K562 (cell line): ENCODE data around the gene OR5B21. TPM values are rescaled to one million over a fixed set of nuclear protein-coding genes. Genes with fewer than 3 reads are reported as not detected.

ENCODE experiments used
- ATAC-seq: fragments of 200-7000 bp; cut with Tn5 transposase; 3 replicates; pipeline ENCODE4 v1.9.1; 2020; ENCODE audit warnings: moderate library complexity
- BruUV-seq: library from RNA; stranded (reverse); fragments of 400-500 nt; replicated peaks from 2 replicates; lab custom pipeline; 2021; lab: Mats Ljungman, UMichigan
- CTCF ChIA-PET: fragments of 300-600 bp; formaldehyde crosslinking; extraction: SDS; loops from one replicate; lab custom pipeline; 2021; ENCODE audit warnings: low intra/inter-chr PET ratio; lab: Yijun Ruan, JAX
- POLR2A ChIA-PET: fragments of 300-600, 350-650 bp; sonication (Branson Sonifier 250); formaldehyde crosslinking; extraction: SDS; loops from one replicate; lab custom pipeline; 2021; ENCODE audit warnings: antibody characterized with exemption, inconsistent platforms; lab: Yijun Ruan, JAX
- DNase-seq, 4 experiments: peaks; one replicate each; pipeline versions ENCODE4 v3.0.0 to v3.0.0-alpha.2; 2011 to 2018; ENCODE audit warnings: low spot score in 3 of 4, mixed read lengths in 3 of 4; ENCODE audit errors: extremely low read depth in 1 of 4
- FAIRE-seq: peaks from 2 replicates; lab custom pipeline; 2011; peaks lifted over from hg19 to GRCh38; lab: Jason Lieb, UNC
- H2AFZ ChIP-seq: 2 replicates; pipeline ENCODE4 v1.6.0; 2011; ENCODE audit warnings: low read depth, low read length, control low read depth, inconsistent platforms
- H3K27ac ChIP-seq: fragments of 200-600 bp; 3 replicates; pipeline ENCODE4 v1.8.0; 2011; ENCODE audit warnings: low read depth, mild to moderate bottlenecking, control low read depth, inconsistent platforms, low read length, moderate library complexity, mixed read lengths; ENCODE audit errors: extremely low read depth
- H3K27me3 ChIP-seq, 2 experiments: fragments of 300-600 bp in 1 of 2; 2 replicates in 1 of 2; 3 replicates in 1 of 2; pipeline versions ENCODE4 v1.6.0 to v1.8.0; 2011; ENCODE audit warnings: inconsistent platforms in 2 of 2, low read length in 2 of 2, mild to moderate bottlenecking in 1 of 2, mixed read lengths in 1 of 2, moderate library complexity in 1 of 2; ENCODE audit not compliant: control insufficient read depth in 2 of 2, insufficient read depth in 2 of 2
- H3K36me3 ChIP-seq: fragments of 300-600 bp; 3 replicates; pipeline ENCODE4 v1.8.0; 2011; ENCODE audit warnings: mild to moderate bottlenecking, low read length, inconsistent platforms; ENCODE audit not compliant: control insufficient read depth, insufficient read depth
- H3K4me1 ChIP-seq, 2 experiments: fragments of 200-600 bp in 1 of 2; replicated peaks in 1 of 2; 2 replicates in 1 of 2; 3 replicates in 1 of 2; pipeline versions ENCODE4 v1.5.1 to v1.8.0; 2011; ENCODE audit warnings: inconsistent platforms in 2 of 2, low read length in 2 of 2, mild to moderate bottlenecking in 1 of 2, mixed read lengths in 1 of 2, moderate library complexity in 1 of 2; ENCODE audit not compliant: control insufficient read depth in 2 of 2, insufficient read depth in 2 of 2
- H3K4me2 ChIP-seq: 2 replicates; pipeline ENCODE4 v1.6.1; 2011; ENCODE audit warnings: low read length, control low read depth, inconsistent platforms, mixed read lengths; ENCODE audit not compliant: insufficient read depth
- H3K4me3 ChIP-seq: fragments of 200-600 bp; sonication (generic), shearing (Covaris generic); 2 replicates; pipeline ENCODE4 v1.5.1; 2016; ENCODE audit warnings: control low read depth, inconsistent platforms
- H3K79me2 ChIP-seq: fragments of 200-600 bp; 3 replicates; pipeline ENCODE4 v1.8.0; 2011; ENCODE audit warnings: low read length, inconsistent platforms; ENCODE audit not compliant: control insufficient read depth, insufficient read depth
- H3K9ac ChIP-seq, 2 experiments: 2 replicates each; pipeline versions ENCODE4 v1.6.0 to v1.6.1; 2011; ENCODE audit warnings: low read depth in 2 of 2, low read length in 2 of 2, control low read depth in 1 of 2, inconsistent platforms in 1 of 2, mild to moderate bottlenecking in 1 of 2, mixed read lengths in 1 of 2; ENCODE audit not compliant: insufficient read depth in 1 of 2
- H3K9me1 ChIP-seq: one replicate; pipeline ENCODE4 v1.6.0; 2011; ENCODE audit warnings: inconsistent platforms, mild to moderate bottlenecking, low read length, moderate library complexity; ENCODE audit not compliant: control insufficient read depth, insufficient read depth
- H3K9me3 ChIP-seq: replicated peaks from 2 replicates; pipeline ENCODE4 v1.5.1; 2011; ENCODE audit warnings: low read depth, low read length, inconsistent platforms; ENCODE audit not compliant: control insufficient read depth, insufficient read depth
- H4K20me1 ChIP-seq: replicated peaks from 2 replicates; pipeline ENCODE4 v1.6.1; 2011; ENCODE audit warnings: low read length, inconsistent platforms, mixed read lengths; ENCODE audit not compliant: control insufficient read depth, insufficient read depth
- HIVEP1 ChIP-seq: fragments of 250-450 bp; sonication (Bioruptor Pico); IDR thresholded peaks from 2 replicates; pipeline ENCODE4 v1.4.0; 2020; ENCODE audit warnings: mild to moderate bottlenecking
- IFI16 ChIP-seq: fragments of 250-450 bp; sonication (Bioruptor Pico); IDR thresholded peaks from 2 replicates; pipeline ENCODE4 v2.1.2; 2022; ENCODE audit warnings: mild to moderate bottlenecking, inconsistent platforms
- LARP7 ChIP-seq: fragments of 450-650 bp; IDR thresholded peaks from 2 replicates; pipeline ENCODE4 v1.6.1; 2016
- NCOA1 ChIP-seq: fragments of 450-650 bp; IDR thresholded peaks from 2 replicates; pipeline ENCODE4 v1.6.1; 2016; ENCODE audit warnings: low read depth
- NFIC ChIP-seq: fragments of 450-650 bp; IDR thresholded peaks from 2 replicates; pipeline ENCODE4 v1.6.1; 2017; ENCODE audit warnings: mild to moderate bottlenecking, inconsistent platforms
- NRF1 ChIP-seq, 2 experiments: fragments of 450-650 bp; IDR thresholded peaks in 1 of 2; conservative IDR thresholded peaks in 1 of 2; 2 replicates each; pipeline ENCODE4 v1.6.1; 2014; ENCODE audit warnings: mild to moderate bottlenecking in 2 of 2
- RAD21 ChIP-seq, 2 experiments: fragments of 250-450 bp in 1 of 2; fragments of 450-650 bp in 1 of 2; sonication (Bioruptor Pico) in 1 of 2; formaldehyde crosslinking in 1 of 2; IDR thresholded peaks in 1 of 2; conservative IDR thresholded peaks in 1 of 2; 2 replicates each; pipeline versions ENCODE4 v1.4.0 to v1.8.0; 2020 to 2022; ENCODE audit warnings: mild to moderate bottlenecking in 2 of 2, moderate library complexity in 1 of 2
- RB1 ChIP-seq: fragments of 450-650 bp; IDR thresholded peaks from 2 replicates; pipeline ENCODE4 v1.6.1; 2017; ENCODE audit warnings: low read depth, mild to moderate bottlenecking
- RCOR1 ChIP-seq, 2 experiments: IDR thresholded peaks; 2 replicates each; pipeline ENCODE4 v1.6.1; 2012; ENCODE audit warnings: low read depth in 2 of 2, low read length in 2 of 2, borderline replicate concordance in 1 of 2, improper control_type of control experiment in 1 of 2
- SMC3 ChIP-seq: conservative IDR thresholded peaks from 2 replicates; pipeline ENCODE4 v1.6.1; 2011; ENCODE audit warnings: low read depth, low read length, improper control_type of control experiment; ENCODE audit not compliant: insufficient read depth
- SRF ChIP-seq, 2 experiments: fragments of 250-450, 450-650 bp in 1 of 2; sonication (Bioruptor Pico) in 1 of 2; sonication (generic) in 1 of 2; formaldehyde crosslinking; IDR thresholded peaks; 2 replicates each; pipeline versions ENCODE4 v1.5.0 to v1.5.1; 2020 to 2022; ENCODE audit warnings: mild to moderate bottlenecking in 1 of 2, missing genetic modification reagents in 1 of 2
- STAG1 ChIP-seq: sonication (generic); formaldehyde crosslinking; IDR thresholded peaks from 2 replicates; pipeline ENCODE4 v1.5.0; 2020; ENCODE audit warnings: missing genetic modification reagents, borderline replicate concordance
- XRCC3 ChIP-seq: fragments of 450-650 bp; IDR thresholded peaks from 2 replicates; pipeline ENCODE4 v1.6.1; 2017; ENCODE audit warnings: mild to moderate bottlenecking, moderate library complexity
- ZKSCAN3 ChIP-seq: fragments of 250-450 bp; sonication (Bioruptor Pico); IDR thresholded peaks from 2 replicates; pipeline ENCODE4 v1.4.0; 2020
- ZNF511 ChIP-seq: sonication (generic); formaldehyde crosslinking; IDR thresholded peaks from 2 replicates; pipeline ENCODE4 v1.8.0; 2022; ENCODE audit warnings: mild to moderate bottlenecking, missing genetic modification reagents
- WGBS: fragments of 100-300 bp; shearing (Covaris generic); methylation state at CpG from one replicate; pipeline ENCODE4 v1.1.6; 2016; ENCODE audit warnings: low coverage, mixed read lengths; ENCODE audit not compliant: insufficient coverage; ENCODE audit errors: missing lambda C conversion rate; 5-methylcytosine and 5-hydroxymethylcytosine counted together
- in situ Hi-C: fragments of 300-500 bp; cut with MboI; formaldehyde crosslinking; loops from 4 replicates; pipeline ENCODE4 v1.15.0; 2018; ENCODE audit warnings: inconsistent platforms, mixed read lengths
- intact Hi-C: fragments of 100-400 bp; cut with micrococcal nuclease; formaldehyde crosslinking; loops from 2 replicates; pipeline ENCODE4 v1.14.2; 2022
- polyA plus RNA-seq, 8 experiments: library from polyadenylated mRNA; depleted of rRNA in 4 of 8; stranded (reverse) in 5 of 8; unstranded in 3 of 8; fragments of >200 nt; fragmentation: Nextera tagmentation in 2 of 8; fragmentation: Illumina TruSeq in 1 of 8; extraction: Ambion mirVana in 2 of 8; extraction: Trizol in 1 of 8; gene quantifications; 2 replicates each; pipeline versions ENCODE4 v1.2.1 to v1.2.3, GENCODE V29; 2011 to 2014; ENCODE audit warnings: inconsistent platforms in 1 of 8, missing spikeins in 1 of 8
- total RNA-seq, 7 experiments: library from RNA; depleted of rRNA in 6 of 7; stranded (reverse); fragments of >200 nt in 6 of 7; fragmentation: Illumina TruSeq in 2 of 7; extraction: Trizol in 2 of 7; gene quantifications; 2 replicates each; pipeline versions ENCODE4 v1.2.1 to v1.2.3, GENCODE V29; 2011 to 2021; ENCODE audit warnings: low replicate concordance in 1 of 7
- TF ChIP-seq, protein P1 (sequence below): IDR thresholded peaks from 2 replicates; pipeline ENCODE4 v1.6.1; 2011; ENCODE audit warnings: borderline replicate concordance, low read depth, mild to moderate bottlenecking, moderate library complexity, low read length; ENCODE audit not compliant: insufficient read depth, poor library complexity, severe bottlenecking
- TF ChIP-seq, protein P2 (sequence below): fragments of 450-650 bp; IDR thresholded peaks from 2 replicates; pipeline ENCODE4 v1.6.1; 2018; ENCODE audit warnings: mild to moderate bottlenecking, low read depth; ENCODE audit not compliant: partially characterized antibody

OR5B21 gene
- total and polyA plus RNA-seq, 9 of the 15 experiments (the other 6 are each of a cell fraction or from before 2014, with no cell fraction given), result not detected

DNA sequence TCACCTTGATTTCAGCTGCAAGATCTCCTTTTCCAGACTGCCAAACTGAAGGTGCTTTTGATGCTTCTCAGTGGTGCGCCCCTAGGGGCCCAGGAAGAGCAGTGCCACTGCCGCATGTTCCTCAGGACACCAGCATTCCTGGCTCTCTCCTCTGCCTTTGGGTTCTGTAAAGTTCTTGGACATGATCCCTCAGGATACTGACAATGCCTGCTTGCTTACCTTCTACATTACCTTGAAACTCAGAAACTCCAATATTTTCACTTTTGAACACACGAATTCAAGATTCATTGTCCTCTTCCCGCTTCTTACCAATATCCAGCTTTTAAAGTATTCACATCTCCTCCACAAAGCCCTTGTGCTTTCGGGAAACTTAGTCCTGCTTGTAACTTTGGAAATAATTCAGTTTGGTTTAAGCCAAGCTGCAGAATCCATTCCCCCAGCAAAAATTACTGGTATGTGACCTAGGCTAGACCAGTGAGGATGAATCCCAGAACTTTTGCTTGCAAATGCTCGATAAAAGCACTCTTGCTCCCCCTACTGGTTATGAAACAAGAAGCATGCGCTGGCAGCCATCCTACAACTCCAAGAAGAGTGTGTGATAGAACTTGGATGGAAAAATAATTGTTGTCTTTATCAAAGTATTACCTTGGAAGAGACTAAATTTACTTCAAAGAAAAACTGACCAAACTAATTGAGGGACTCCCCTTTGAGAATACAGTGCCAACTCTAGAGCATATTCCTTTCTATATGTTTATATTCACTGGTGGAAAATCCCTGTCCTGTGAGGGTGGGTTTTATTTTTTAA lies 16.5 kb upstream of the OR5B21 start:
- DNase-seq (peak; percentile 67 to 84 (median 72)), FAIRE-seq (peak; percentile 89), ATAC-seq (peak; percentile 99)
- Histone ChIP-seq H3K27me3 (peaks cover 3 to 5% of the 10 kb centered on the region in 2 experiments; a peak in 3 of 5 replicates), H3K4me3 (no peak overlapping the region), H3K9me1 (no peaks in the 10 kb centered on the region), H3K27ac (no peak overlapping the region), H3K9ac (no peak overlapping the region), H3K4me1 (0 out of 5 replicates have a peak, but pooled peaks cover 0 to 2% of the 10 kb centered on the region in 2 experiments), H3K36me3 (no peaks in the 10 kb centered on the region), H3K9me3 (no peaks in the 10 kb centered on the region), H4K20me1 (no peaks in the 10 kb centered on the region), H3K79me2 (no peaks in the 10 kb centered on the region), H2AFZ (peak overlapping the region; percentile 51; the same call in 1 of the 2 replicates), H3K4me2 (peak overlapping the region; percentile 37; the same call in 1 of the 2 replicates)
- POLR2A ChIA-PET, result interaction anchor here (0.8 kb wide), 1 partner anchor 848 kb away, joined by 4 read pairs; no protein-coding TSS in a partner anchor
- CTCF ChIA-PET, result interaction anchor here (0.6 kb wide), 2 partner anchors 398 to 520 kb away, joined by 3 read pairs; no protein-coding TSS in a partner anchor
- whole genome bisulfite sequencing, result 15% methylated on average over 7 of the region's 7 CpGs
- in situ Hi-C loops, result loop anchor here (25.0 kb wide), 2 partner anchors 712 to 862 kb away; partner anchors contain the start of genes CLP1 and ZDHHC5
- intact Hi-C loops, result loop anchor here (5.0 kb wide), 2 partner anchors 857 to 1067 kb away; partner anchors contain the start of gene ZDHHC5
- no TSS peak for BruUV-seq
- TF ChIP-seq LARP7 (no peak), RAD21 (CRISPR knock-in tag; conservative IDR thresholded peaks at IDR 0.05 in 1 of 2, IDR thresholded peaks at IDR 0.05 in 1 of 2) (peak; percentile 21 to 66; a peak in 3 of 4 replicates), NRF1 (conservative IDR thresholded peaks at IDR 0.05 in 1 of 2, IDR thresholded peaks at IDR 0.05 in 1 of 2) (peak; percentile 45 to 53; a peak in 2 of 4 replicates), RB1 (0 out of 2 replicates have a peak, but pooled peaks have one; percentile 13), IFI16 (no peak), SRF (CRISPR knock-in tag; IDR thresholded peaks at IDR 0.05) (no peak), HIVEP1 (no peak), NCOA1 (no peak), SMC3 (peak; percentile 49; the same call in 1 of the 2 replicates), NFIC (peak; percentile 19; the same call in 1 of the 2 replicates), ZNF511 (CRISPR knock-in tag) (no peak), STAG1 (CRISPR knock-in tag) (peak; percentile 34; the same call in 1 of the 2 replicates), RCOR1 (IDR thresholded peaks at IDR 0.05; ENCODE audit: borderline replicate concordance in 1 of 2, low read depth in 2 of 2, low read length in 2 of 2) (0 out of 4 replicates have a peak, but pooled peaks of 1 of the 2 experiments have one; percentile 42), XRCC3 (no peak), ZKSCAN3 (CRISPR knock-in tag) (peak; percentile 82)
- TF ChIP-seq, protein P1, sequence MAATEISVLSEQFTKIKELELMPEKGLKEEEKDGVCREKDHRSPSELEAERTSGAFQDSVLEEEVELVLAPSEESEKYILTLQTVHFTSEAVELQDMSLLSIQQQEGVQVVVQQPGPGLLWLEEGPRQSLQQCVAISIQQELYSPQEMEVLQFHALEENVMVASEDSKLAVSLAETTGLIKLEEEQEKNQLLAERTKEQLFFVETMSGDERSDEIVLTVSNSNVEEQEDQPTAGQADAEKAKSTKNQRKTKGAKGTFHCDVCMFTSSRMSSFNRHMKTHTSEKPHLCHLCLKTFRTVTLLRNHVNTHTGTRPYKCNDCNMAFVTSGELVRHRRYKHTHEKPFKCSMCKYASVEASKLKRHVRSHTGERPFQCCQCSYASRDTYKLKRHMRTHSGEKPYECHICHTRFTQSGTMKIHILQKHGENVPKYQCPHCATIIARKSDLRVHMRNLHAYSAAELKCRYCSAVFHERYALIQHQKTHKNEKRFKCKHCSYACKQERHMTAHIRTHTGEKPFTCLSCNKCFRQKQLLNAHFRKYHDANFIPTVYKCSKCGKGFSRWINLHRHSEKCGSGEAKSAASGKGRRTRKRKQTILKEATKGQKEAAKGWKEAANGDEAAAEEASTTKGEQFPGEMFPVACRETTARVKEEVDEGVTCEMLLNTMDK, result peak; percentile 42
- TF ChIP-seq, protein P2, sequence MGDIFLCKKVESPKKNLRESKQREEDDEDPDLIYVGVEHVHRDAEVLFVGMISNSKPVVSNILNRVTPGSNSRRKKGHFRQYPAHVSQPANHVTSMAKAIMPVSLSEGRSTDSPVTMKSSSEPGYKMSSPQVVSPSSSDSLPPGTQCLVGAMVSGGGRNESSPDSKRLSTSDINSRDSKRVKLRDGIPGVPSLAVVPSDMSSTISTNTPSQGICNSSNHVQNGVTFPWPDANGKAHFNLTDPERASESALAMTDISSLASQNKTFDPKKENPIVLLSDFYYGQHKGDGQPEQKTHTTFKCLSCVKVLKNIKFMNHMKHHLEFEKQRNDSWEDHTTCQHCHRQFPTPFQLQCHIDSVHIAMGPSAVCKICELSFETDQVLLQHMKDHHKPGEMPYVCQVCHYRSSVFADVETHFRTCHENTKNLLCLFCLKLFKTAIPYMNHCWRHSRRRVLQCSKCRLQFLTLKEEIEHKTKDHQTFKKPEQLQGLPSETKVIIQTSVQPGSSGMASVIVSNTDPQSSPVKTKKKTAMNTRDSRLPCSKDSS, result no peak
